Parathyroid adenoma (tissue), 2 donors: ENCODE results near the gene MED23.
A peak's percentile ranks its signal among the peaks of the same experiment; 100 is the strongest.

Experiments
- H2AFZ ChIP-seq: fragments of 300-600 bp; sonication (generic); one replicate; pipeline ENCODE4 v1.7.0; 2017; ENCODE audit warnings: antibody characterized with exemption, mild to moderate bottlenecking
- H3K27ac ChIP-seq: fragments of 300-600 bp; sonication (generic); one replicate; pipeline ENCODE4 v1.7.0; 2017
- H3K27me3 ChIP-seq: fragments of 300-600 bp; sonication (generic); one replicate; pipeline ENCODE4 v1.7.0; 2017; ENCODE audit warnings: low read length; ENCODE audit not compliant: control insufficient read depth, insufficient read depth
- H3K36me3 ChIP-seq: fragments of 300-600 bp; sonication (generic); one replicate; pipeline ENCODE4 v1.7.0; 2017; ENCODE audit warnings: low read length; ENCODE audit not compliant: control insufficient read depth, insufficient read depth
- H3K4me1 ChIP-seq: fragments of 300-600 bp; sonication (generic); one replicate; pipeline ENCODE4 v1.7.0; 2017; ENCODE audit warnings: control low read depth
- H3K4me2 ChIP-seq: fragments of 300-600 bp; sonication (generic); one replicate; pipeline ENCODE4 v1.7.0; 2017; ENCODE audit warnings: low read length
- H3K4me3 ChIP-seq: fragments of 300-600 bp; sonication (generic); one replicate; pipeline ENCODE4 v1.7.0; 2017; ENCODE audit warnings: low read depth, low read length
- H3K79me2 ChIP-seq: fragments of 300-600 bp; sonication (generic); one replicate; pipeline ENCODE4 v1.7.0; 2017; ENCODE audit warnings: control low read depth
- H3K9ac ChIP-seq: fragments of 300-600 bp; sonication (generic); one replicate; pipeline ENCODE4 v1.7.0; 2017; ENCODE audit warnings: mild to moderate bottlenecking
- H3K9me3 ChIP-seq: fragments of 300-600 bp; sonication (generic); one replicate; pipeline ENCODE4 v1.7.0; 2017; ENCODE audit warnings: low read length; ENCODE audit not compliant: control insufficient read depth
- TF ChIP-seq, protein P1 (sequence below): fragments of 300-600 bp; sonication (generic); IDR thresholded peaks from one replicate; pipeline ENCODE4 v1.7.0; 2017; ENCODE audit warnings: antibody characterized with exemption, mild to moderate bottlenecking
- donor health status: primary hyperparathyroidism.

MED23 gene

DNA sequence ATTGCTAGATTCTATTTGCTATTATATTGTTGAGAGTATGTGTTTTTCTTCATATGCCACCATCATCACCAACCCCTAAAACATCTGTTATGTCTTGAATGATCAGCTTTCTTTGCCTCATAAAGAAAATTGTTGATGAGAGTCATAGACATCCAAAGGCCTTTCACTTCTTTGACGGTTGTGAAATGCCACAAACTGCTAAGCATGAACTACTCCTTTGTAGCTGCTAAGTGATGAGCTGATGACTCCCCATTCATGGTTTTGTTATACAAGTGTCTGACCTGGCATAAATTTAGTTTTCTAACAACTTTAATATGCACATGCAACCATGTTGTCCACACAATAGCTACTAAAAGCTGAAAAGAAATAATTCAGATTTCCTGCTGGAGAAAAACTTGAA lies 684 bp upstream of the MED23 start:
- TF ChIP-seq, protein P1, sequence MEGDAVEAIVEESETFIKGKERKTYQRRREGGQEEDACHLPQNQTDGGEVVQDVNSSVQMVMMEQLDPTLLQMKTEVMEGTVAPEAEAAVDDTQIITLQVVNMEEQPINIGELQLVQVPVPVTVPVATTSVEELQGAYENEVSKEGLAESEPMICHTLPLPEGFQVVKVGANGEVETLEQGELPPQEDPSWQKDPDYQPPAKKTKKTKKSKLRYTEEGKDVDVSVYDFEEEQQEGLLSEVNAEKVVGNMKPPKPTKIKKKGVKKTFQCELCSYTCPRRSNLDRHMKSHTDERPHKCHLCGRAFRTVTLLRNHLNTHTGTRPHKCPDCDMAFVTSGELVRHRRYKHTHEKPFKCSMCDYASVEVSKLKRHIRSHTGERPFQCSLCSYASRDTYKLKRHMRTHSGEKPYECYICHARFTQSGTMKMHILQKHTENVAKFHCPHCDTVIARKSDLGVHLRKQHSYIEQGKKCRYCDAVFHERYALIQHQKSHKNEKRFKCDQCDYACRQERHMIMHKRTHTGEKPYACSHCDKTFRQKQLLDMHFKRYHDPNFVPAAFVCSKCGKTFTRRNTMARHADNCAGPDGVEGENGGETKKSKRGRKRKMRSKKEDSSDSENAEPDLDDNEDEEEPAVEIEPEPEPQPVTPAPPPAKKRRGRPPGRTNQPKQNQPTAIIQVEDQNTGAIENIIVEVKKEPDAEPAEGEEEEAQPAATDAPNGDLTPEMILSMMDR = no peak
- peak overlapping the region; percentile 73 for H3K27ac ChIP-seq
- no peaks in the 10 kb centered on the region for H3K9me3 ChIP-seq
- peak overlapping the region; percentile 80 for H3K4me2 ChIP-seq
- H3K9ac ChIP-seq = no peak overlapping the region
- peak overlapping the region; percentile 94 for H3K4me3 ChIP-seq
- no peaks in the 10 kb centered on the region for H3K36me3 ChIP-seq
- no peaks in the 10 kb centered on the region for H3K27me3 ChIP-seq
- H3K4me1 ChIP-seq = no peaks in the 10 kb centered on the region
- H2AFZ ChIP-seq = peak overlapping the region; percentile 98
- no peaks in the 10 kb centered on the region for H3K79me2 ChIP-seq

- Histone ChIP-seq H2AFZ (no peak overlapping the region), H3K4me3 (no peak overlapping the region), H3K9ac (no peak overlapping the region), H3K9me3 (no peaks in the 10 kb centered on the region), H3K4me2 (no peak overlapping the region), H3K79me2 (no peaks in the 10 kb centered on the region), H3K36me3 (no peaks in the 10 kb centered on the region), H3K4me1 (no peaks in the 10 kb centered on the region), H3K27ac (no peak overlapping the region), H3K27me3 (no peaks in the 10 kb centered on the region)
- TF ChIP-seq, protein P1 = no peak
Measured at GRCh38 chr6:131615275-131615674, 12.8 kb downstream of the MED23 start.

- Histone ChIP-seq H3K4me3 (no peak overlapping the region), H3K36me3 (no peaks in the 10 kb centered on the region), H3K4me2 (no peak overlapping the region), H3K4me1 (no peaks in the 10 kb centered on the region), H3K9me3 (no peaks in the 10 kb centered on the region), H3K9ac (no peak overlapping the region), H3K79me2 (no peaks in the 10 kb centered on the region), H2AFZ (no peak overlapping the region), H3K27me3 (no peaks in the 10 kb centered on the region), H3K27ac (no peak overlapping the region)
- TF ChIP-seq, protein P1 = no peak
Measured at GRCh38 chr6:131613296-131613925, 14.6 kb downstream of the MED23 start.

GRCh38 chr6:131602781-131603312 lies 25.2 kb downstream of the MED23 start:
- Histone ChIP-seq H3K9ac (no peak overlapping the region), H3K4me2 (no peak overlapping the region), H3K4me3 (no peak overlapping the region), H3K4me1 (no peaks in the 10 kb centered on the region), H3K27ac (no peak overlapping the region), H2AFZ (no peak overlapping the region), H3K79me2 (no peaks in the 10 kb centered on the region), H3K36me3 (no peaks in the 10 kb centered on the region), H3K27me3 (no peaks in the 10 kb centered on the region), H3K9me3 (no peaks in the 10 kb centered on the region)
- TF ChIP-seq, protein P1 = no peak

GRCh38 chr6:131600716-131601115 lies 27.3 kb downstream of the MED23 start:
- Histone ChIP-seq H2AFZ (no peak overlapping the region), H3K36me3 (no peaks in the 10 kb centered on the region), H3K79me2 (no peaks in the 10 kb centered on the region), H3K4me2 (no peak overlapping the region), H3K4me1 (no peaks in the 10 kb centered on the region), H3K9ac (no peak overlapping the region), H3K4me3 (no peak overlapping the region), H3K27me3 (no peaks in the 10 kb centered on the region), H3K9me3 (no peaks in the 10 kb centered on the region), H3K27ac (no peak overlapping the region)
- TF ChIP-seq, protein P1 = no peak
